NCI-H526 treated with DMSO at 0.1 percent for 48 hours (cell line): Measurements from ENCODE around the gene FFAR4.

Source experiments
- DNase-seq: peaks from one replicate; lab custom pipeline; 2025; lab: John Stamatoyannopoulos, UW

Gene FFAR4

DNA sequence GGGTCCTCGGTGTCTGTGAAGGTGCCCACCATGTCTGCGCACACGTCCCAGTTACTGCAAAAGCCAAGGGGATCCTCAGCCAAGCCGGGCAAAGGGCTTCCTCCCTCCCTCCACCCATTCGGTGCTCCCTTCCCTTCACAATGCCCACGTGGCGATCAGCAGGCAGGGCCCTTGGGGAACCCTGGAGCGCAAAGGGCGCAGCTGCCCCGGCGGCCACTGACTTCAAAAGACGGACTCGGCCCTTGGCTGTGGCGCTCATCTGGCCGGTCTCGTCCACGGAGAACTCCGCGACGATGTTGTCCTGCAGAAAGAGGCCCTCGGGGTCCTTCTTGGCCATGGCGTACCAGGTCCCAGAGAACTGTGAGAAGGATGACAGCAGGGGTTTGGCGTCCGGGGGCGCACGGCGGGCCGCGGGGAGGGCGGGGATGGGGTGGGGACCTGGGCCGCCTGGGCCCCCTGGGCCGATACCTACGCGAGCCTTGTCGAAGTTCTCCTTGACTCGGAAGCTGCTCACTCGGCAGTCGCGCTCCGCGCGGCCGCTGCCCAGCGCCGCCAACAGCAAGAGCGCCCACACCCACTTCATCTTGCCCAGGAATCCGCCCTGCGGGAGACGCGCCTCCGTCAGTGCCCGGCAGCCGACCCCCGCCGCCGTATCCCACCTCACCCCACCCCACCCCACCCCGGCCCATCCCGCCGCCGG is 34.1 kb downstream of the FFAR4 start:
- DNase-seq, result no peak

DNA sequence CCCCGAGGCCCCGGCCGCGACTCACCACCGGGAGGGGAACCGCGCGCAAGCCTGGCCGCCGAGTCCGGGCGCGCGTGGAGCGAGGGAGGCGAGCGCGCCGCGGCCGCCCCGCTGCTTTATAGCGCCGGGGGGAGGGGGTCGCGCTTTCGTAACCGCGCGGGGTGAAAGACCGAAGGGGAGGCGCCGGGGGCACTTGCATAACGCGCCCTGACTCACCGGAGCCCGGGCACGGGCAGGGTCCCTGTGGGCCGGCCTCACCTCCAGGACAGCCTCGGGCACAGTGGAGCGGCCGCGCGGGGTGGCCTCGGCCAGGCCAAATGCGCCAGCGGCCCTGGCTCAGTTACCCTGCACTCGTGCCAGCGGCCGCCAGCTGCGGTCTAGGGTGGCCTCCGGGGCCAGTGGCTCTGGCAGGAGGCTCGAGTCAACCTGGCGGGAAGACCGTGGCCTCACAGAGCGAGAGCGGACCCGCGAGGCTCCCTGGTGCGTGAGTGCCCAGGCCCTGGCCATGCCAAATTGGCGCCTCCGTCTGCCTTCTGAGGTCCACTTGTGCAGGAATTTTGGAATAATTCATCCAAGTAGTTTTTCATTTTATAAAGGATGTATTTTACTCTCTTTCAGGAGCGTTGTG is 34.8 kb downstream of the FFAR4 start, which contains the start of gene RBP4:
RBP4 (minus strand) TSS at position 90 of the 628 bp plus-strand sequence. CDS start 207 bp downstream, outside the sequence.
- DNase-seq, result no peak

- no peak for DNase-seq
Measured at GRCh38 chr10:93601774-93602162, 35.3 kb downstream of the FFAR4 start.

DNA sequence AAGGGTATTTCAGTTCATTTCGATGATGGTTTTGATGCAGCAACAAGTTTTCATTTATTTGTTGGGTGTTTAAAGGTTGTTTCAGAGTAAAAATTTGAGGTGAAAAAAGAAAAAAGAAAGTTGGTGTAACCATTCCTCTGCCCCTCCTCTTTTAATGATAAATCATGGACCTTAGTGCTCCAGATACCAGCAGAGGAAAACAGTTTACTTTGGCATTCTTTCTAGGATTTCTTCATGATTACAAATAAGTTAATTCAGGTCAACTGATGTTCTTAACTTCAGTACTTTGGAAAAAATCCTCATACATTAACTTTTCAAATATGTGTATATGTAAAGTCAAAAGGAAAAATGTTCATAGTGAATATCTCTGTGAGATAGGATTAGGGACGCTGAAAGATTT is 36.6 kb downstream of the FFAR4 start:
- DNase-seq, result no peak

- DNase-seq, result no peak
Measured at GRCh38 chr10:93604146-93604545, 37.7 kb downstream of the FFAR4 start.

GRCh38 chr10:93608421-93608820 is 42.0 kb downstream of the FFAR4 start:
- no peak for DNase-seq

DNA sequence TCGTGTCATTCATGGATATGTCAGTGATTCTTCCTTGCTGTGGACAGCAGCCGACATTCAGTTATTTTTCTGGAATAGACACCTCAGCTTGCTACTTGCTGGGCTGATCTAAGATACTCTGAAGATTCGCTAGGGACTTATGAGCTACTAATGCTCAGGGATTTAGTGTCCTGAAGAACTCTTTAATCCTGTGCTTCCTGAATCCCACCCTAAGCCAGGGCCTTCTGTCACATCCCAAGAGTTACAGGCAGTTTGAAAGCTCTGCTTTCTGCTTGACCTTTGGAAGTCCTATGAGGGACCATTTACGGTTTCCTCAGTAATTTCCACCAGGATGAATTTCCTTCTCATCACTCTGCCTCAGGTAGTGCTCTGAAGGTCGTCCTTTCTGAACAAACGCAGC is 45.8 kb downstream of the FFAR4 start, which contains the start of gene PDE6C:
PDE6C (plus strand) TSS at position 227 of the 400 bp plus-strand sequence. CDS start 189 bp downstream, outside the sequence.
- no peak for DNase-seq

DNA sequence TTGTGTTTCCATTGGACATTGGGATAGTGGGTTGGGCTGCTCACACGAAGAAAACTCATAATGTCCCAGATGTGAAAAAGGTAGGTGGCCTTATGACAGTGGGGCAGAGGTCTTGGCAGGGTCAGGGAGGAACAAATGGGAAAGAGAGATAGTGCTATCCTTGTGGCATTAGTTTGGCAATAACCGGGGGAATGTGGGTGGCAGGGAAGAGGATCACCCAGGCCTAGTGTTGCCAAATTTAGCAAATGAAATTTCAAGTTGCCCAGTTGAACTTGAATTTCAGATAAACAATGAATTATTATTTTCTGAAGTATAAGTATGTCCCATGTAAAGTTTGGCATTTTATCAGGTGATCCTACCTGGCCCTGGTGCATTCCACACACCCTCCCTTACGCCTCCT is 46.7 kb downstream of the FFAR4 start:
- no peak for DNase-seq

- DNase-seq, result no peak
Measured at GRCh38 chr10:93614101-93614825, 47.8 kb downstream of the FFAR4 start.

DNA sequence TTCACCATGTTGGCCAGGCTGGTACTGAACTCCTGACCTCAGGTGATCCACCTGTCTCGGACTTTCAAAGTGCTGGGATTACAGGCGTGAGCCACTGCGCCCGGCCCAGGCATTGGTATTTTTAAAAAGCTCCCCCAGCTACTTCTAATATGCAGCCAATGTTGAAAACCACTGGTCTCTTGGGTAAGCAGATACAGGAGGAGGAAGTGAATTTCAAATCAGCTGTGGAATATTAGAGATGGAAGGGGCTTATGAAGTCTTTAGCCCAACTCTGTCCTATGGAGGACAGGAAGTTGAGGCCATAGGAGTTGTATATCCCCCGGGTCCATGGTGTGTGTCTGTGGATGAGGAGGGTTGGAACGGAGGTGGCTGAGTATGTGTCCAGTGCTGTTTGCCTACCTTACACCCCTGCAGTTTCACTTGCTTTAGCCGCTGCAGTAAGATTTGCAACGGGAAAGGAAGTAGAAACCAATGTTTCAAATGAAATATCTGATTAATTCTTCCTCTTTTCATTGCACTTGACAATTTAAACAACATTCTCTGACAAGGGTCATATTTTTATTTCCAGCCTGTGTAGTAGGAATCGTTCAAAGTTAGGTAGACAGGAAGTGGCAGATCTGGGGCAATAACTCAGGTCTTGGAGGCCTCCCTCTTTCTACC is 49.2 kb downstream of the FFAR4 start:
- DNase-seq, result no peak

DNA sequence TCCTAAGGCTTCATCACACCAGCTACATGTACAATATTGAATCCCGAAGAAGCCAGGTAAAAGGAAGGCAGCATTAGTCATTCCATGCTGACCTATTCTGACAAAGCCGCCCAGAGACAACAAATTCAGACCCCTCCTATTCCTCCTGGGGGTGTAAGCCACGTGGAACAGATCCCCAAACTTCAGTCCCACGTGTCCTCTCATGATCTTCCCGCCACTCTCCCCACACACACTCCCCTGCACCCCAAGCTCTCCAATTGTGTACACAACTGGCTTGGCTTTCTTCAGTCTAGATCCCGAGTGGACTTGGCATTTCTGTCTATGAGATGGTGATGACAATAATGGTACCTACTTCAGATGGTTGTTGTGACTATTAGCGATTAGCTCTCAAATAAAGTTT is 54.5 kb downstream of the FFAR4 start:
- DNase-seq, result no peak

DNA sequence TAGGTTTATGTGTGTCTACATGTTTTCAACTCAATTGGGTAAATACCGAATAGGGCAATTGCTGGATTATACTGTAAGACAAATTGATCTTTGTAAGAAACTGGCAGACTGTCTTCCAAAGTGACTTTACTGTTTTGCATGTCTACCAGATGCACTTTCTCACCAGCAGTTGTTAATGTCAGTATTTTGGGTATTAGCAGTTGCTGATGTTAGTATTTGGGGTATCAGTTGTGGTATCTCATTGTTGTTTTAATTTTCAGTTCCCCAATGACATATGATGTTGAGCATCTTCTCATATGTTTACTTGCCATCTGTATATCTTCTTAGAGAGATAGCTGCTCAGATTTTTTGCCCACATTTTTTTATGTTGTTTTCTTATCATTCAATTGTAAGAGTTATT is 56.5 kb downstream of the FFAR4 start:
- no peak for DNase-seq

DNA sequence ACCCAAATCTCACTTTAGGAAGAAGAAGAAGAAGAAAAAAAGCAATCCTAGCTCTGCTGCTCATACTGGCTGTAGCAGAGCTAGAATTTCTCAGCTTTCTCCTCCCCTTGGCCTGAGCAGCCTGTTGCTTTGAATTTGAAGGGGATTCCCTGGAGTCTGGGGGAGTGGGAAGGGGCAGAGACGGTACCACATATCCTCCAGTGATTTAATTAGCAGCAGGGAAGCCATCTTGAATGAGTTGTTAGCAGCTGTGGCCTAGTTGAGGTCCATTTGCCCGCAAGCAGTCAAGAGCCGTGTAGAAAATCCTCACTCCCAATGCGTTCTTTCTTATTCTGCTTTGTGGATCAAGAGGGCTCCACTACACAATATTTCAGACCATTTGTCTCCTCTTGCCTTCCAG is 62.4 kb downstream of the FFAR4 start:
- DNase-seq, result no peak

DNA sequence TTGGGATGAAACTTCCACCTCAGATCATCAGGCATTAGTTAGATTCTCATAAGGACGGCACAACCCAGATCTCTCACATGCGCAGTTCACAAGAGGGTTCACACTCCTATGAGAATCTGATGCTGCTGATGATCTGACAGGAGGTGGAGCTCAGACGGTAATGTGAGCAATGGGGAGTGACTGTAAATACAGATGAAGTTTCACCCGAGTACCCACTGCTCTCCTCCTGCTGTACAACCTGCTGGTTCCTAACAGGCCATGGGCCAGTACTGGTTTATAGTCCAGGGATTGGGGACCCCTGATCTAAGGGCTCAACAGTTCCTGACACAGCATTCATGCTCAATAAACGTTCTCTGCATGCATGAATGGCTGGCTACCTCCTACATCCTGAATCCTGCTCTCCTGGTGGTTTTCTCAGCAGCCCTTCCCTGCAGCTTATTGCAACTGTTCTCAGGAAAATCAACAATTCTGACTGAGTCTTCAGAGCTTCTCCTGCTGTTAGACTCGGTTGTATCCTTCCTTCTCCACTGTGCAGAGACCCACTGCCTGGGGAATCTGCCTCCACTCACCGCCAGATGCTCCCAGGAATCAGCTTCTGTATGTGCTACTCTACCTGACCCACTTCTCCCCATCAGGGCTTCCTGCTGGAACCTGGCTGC is 63.3 kb downstream of the FFAR4 start:
- DNase-seq, result no peak

- DNase-seq, result no peak
Measured at GRCh38 chr10:93630625-93631557, 64.4 kb downstream of the FFAR4 start.
